Tibial nerve (tissue), 3 donors: ENCODE results near the gene CACNA1G.

Experiments
- EP300 ChIP-seq, 2 donors: sonication (generic); formaldehyde crosslinking; IDR thresholded peaks; one replicate each; pipeline ENCODE4 v1.6.1; 2017; ENCODE audit warnings: antibody characterized with exemption in 2 of 2, mild to moderate bottlenecking in 1 of 2
- POLR2A ChIP-seq, 2 donors: fragments of 450-650 bp; IDR thresholded peaks; one replicate each; pipeline ENCODE4 v1.6.1; 2017; ENCODE audit warnings: antibody characterized with exemption in 2 of 2, mild to moderate bottlenecking in 2 of 2, moderate library complexity in 2 of 2

DNA sequence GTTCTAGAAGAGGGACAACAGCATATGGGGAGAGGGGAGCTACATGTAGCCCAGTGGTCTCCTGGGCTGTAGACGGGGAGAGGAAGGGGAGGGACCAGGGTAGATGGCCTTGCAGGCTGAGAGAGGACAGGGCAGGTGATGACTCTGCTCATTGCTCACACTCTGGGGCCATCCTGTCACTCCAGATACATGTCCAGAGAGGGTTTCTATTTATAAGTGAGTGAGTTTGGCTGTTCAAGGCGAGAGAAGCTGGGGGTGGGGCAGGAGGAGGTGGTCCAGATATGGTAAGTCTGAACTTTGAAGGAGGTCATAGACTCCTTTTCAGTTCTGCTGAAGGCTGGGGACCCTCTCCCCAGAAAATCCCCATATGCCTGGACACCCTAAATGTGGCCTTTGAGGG is 22.2 kb downstream of the CACNA1G start:
- TF ChIP-seq POLR2A (IDR thresholded peaks at IDR 0.05) (no peak), EP300 (IDR thresholded peaks at IDR 0.05) (no peak)
